Kidney capillary endothelial cell (primary cell): ENCODE results near the gene TIMM9.
"Not testable (repeated sequence)": the region's sequence is repeated elsewhere in the genome, so short reads cannot be mapped to it uniquely, and the experiment has no call there.

ENCODE experiments used
- DNase-seq: peaks from one replicate; pipeline ENCODE4 v3.0.0-alpha.2; 2018; ENCODE audit warnings: low spot score

Gene TIMM9

GRCh38 chr14:58398495-58398894, 28.8 kb downstream of the TIMM9 start:
- no peak for DNase-seq

GRCh38 chr14:58397156-58397555, 30.2 kb downstream of the TIMM9 start:
- DNase-seq = no peak

- DNase-seq = peak; percentile 77
Measured at GRCh38 chr14:58395812-58396788, 31.2 kb downstream of the TIMM9 start, which contains the start of gene TOMM20L. TSS of gene TOMM20L (plus strand) at chr14:58395930. CDS start at chr14:58395958, 28 bp downstream.

GRCh38 chr14:58395562-58395811, 31.8 kb downstream of the TIMM9 start:
- no peak for DNase-seq

GRCh38 chr14:58390830-58391229, 36.5 kb downstream of the TIMM9 start:
- no peak for DNase-seq

GRCh38 chr14:58376791-58377190, 50.5 kb downstream of the TIMM9 start:
- no peak for DNase-seq

GRCh38 chr14:58368956-58369355, 58.4 kb downstream of the TIMM9 start:
- peak; percentile 70 for DNase-seq

GRCh38 chr14:58367296-58367695, 60.0 kb downstream of the TIMM9 start:
- DNase-seq = no peak

- DNase-seq = no peak
Measured at GRCh38 chr14:58364316-58364715, 63.0 kb downstream of the TIMM9 start.

- DNase-seq = peak; percentile 13
Measured at GRCh38 chr14:58362798-58363412, 64.4 kb downstream of the TIMM9 start.

- not testable (repeated sequence) for DNase-seq
Measured at GRCh38 chr14:58362272-58362671, 65.1 kb downstream of the TIMM9 start.
